Nephron (organoid): ENCODE measurements around the gene ZFYVE1.

Experiments used
- H3K27ac Mint-ChIP-seq, 3 experiments: 2 replicates each; pipeline ENCODE4 v1.8.0; 2020; ENCODE audit warnings: mixed read lengths in 3 of 3, mild to moderate bottlenecking in 2 of 3, moderate library complexity in 1 of 3
- H3K27me3 Mint-ChIP-seq: 2 replicates; pipeline ENCODE4 v1.8.0; 2021; ENCODE audit warnings: low read depth, mild to moderate bottlenecking, moderate library complexity, mixed read lengths
- H3K36me3 Mint-ChIP-seq: 2 replicates; pipeline ENCODE4 v1.8.0; 2020; ENCODE audit warnings: low read depth, mixed read lengths
- H3K4me1 Mint-ChIP-seq: 2 replicates; pipeline ENCODE4 v1.8.0; 2020; ENCODE audit warnings: mixed read lengths
- H3K4me3 Mint-ChIP-seq, 3 experiments: 2 replicates each; pipeline ENCODE4 v1.8.0; 2020; ENCODE audit warnings: mild to moderate bottlenecking in 3 of 3, mixed read lengths in 3 of 3, moderate library complexity in 2 of 3
- H3K9me3 Mint-ChIP-seq: 2 replicates; pipeline ENCODE4 v1.8.0; 2020; ENCODE audit warnings: mixed read lengths
- TF ChIP-seq, protein P1 (sequence below), 3 experiments: fragments of 200-600 bp; sonication (generic); IDR thresholded peaks; one replicate each; pipeline ENCODE4 v1.5.0; 2021; ENCODE audit warnings: antibody characterized with exemption in 3 of 3; ENCODE audit not compliant: unreplicated experiment in 3 of 3

The ZFYVE1 gene

GRCh38 chr14:72939630-72940029, 87.3 kb downstream of the ZFYVE1 start:
- no peaks in the 10 kb centered on the region for H3K9me3 Mint-ChIP-seq
- H3K4me1 Mint-ChIP-seq = peaks cover 6% of the 10 kb centered on the region
- no peaks in the 10 kb centered on the region for H3K27me3 Mint-ChIP-seq
- H3K36me3 Mint-ChIP-seq = peaks cover 30% of the 10 kb centered on the region
- no peak overlapping the region for H3K27ac Mint-ChIP-seq
- no peak overlapping the region for H3K4me3 Mint-ChIP-seq
- TF ChIP-seq, protein P1, sequence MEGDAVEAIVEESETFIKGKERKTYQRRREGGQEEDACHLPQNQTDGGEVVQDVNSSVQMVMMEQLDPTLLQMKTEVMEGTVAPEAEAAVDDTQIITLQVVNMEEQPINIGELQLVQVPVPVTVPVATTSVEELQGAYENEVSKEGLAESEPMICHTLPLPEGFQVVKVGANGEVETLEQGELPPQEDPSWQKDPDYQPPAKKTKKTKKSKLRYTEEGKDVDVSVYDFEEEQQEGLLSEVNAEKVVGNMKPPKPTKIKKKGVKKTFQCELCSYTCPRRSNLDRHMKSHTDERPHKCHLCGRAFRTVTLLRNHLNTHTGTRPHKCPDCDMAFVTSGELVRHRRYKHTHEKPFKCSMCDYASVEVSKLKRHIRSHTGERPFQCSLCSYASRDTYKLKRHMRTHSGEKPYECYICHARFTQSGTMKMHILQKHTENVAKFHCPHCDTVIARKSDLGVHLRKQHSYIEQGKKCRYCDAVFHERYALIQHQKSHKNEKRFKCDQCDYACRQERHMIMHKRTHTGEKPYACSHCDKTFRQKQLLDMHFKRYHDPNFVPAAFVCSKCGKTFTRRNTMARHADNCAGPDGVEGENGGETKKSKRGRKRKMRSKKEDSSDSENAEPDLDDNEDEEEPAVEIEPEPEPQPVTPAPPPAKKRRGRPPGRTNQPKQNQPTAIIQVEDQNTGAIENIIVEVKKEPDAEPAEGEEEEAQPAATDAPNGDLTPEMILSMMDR (IDR thresholded peaks at IDR 0.05; ENCODE audit: unreplicated experiment in 3 of 3) = no peak

- TF ChIP-seq, protein P1 (IDR thresholded peaks at IDR 0.05; ENCODE audit: unreplicated experiment in 3 of 3) = no peak
- H3K27me3 Mint-ChIP-seq = no peaks in the 10 kb centered on the region
- no peaks in the 10 kb centered on the region for H3K4me1 Mint-ChIP-seq
- no peak overlapping the region for H3K27ac Mint-ChIP-seq
- no peaks in the 10 kb centered on the region for H3K9me3 Mint-ChIP-seq
- peaks cover 2% of the 10 kb centered on the region for H3K36me3 Mint-ChIP-seq
- no peak overlapping the region for H3K4me3 Mint-ChIP-seq
These were observed 94.0 kb downstream of the ZFYVE1 start for GRCh38 chr14:72932893-72933292.

DNA sequence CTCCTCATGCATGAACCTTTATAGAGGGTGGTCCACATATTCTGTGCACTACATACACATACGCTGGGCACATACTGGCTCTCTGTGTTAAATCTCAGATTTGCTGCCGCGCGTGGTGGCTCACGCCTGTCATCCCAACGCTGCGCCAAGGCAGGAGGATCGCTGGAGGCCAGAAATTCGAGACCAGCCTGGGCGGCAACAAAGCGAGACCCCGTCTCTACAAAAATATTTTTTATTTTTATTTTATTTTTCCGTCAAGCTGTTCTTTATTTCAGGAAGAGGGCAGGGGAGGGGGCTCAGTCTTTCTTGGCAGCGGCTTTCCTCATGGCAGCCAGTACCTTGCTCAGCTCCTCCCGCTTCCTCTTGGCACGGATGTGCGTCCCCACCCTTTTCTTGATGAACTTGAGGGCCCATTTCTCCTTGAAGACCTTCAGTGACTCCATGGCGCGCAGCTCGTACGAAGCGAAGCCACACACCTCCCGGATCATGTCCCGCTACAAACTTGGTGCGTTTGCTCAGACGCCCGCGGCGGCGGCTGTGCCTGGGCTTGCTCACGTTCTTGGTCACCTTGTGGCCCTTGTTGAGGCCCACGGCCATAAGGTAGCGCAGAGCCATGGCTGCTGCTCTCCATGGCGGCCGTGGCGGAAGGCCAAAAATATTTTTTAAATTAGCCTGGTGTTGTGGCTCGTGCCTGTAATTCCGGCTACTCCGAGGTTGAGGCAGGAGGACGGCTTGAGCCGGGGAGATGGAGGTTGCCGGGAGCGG, 97.4 kb downstream of the ZFYVE1 start:
- H3K27me3 Mint-ChIP-seq = peaks cover 7% of the 10 kb centered on the region
- no peaks in the 10 kb centered on the region for H3K9me3 Mint-ChIP-seq
- peak overlapping the region in 1 of 3 experiments; percentile 27 for H3K4me3 Mint-ChIP-seq
- no peaks in the 10 kb centered on the region for H3K4me1 Mint-ChIP-seq
- no peak overlapping the region for H3K27ac Mint-ChIP-seq
- H3K36me3 Mint-ChIP-seq = no peaks in the 10 kb centered on the region
- TF ChIP-seq, protein P1 (IDR thresholded peaks at IDR 0.05; ENCODE audit: unreplicated experiment in 3 of 3) = no peak

DNA sequence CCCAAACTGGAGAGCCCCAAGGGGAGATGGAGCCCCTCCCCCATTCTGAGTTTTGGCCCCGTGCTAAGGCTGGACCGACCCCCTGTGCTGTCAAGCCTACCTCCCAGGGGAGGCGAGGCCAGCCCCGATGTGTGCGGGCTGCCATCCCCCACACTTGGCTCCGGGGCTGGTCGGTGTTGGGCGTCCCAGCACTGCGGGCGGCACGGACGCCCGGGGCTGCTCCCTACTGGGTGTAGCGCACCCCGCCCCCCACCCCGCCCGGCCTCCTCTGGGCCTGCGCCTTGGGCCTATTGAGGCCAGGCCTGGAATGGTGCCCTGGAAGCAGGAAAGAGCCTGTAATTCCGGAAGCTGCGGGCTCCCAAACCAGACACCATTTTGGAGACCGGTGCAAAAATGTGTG, 98.0 kb downstream of the ZFYVE1 start:
- H3K4me3 Mint-ChIP-seq = no peak overlapping the region
- H3K9me3 Mint-ChIP-seq = no peaks in the 10 kb centered on the region
- TF ChIP-seq, protein P1 (IDR thresholded peaks at IDR 0.05; ENCODE audit: unreplicated experiment in 3 of 3) = no peak
- no peaks in the 10 kb centered on the region for H3K4me1 Mint-ChIP-seq
- H3K27ac Mint-ChIP-seq = no peak overlapping the region
- no peaks in the 10 kb centered on the region for H3K36me3 Mint-ChIP-seq
- peaks cover 7% of the 10 kb centered on the region for H3K27me3 Mint-ChIP-seq

DNA sequence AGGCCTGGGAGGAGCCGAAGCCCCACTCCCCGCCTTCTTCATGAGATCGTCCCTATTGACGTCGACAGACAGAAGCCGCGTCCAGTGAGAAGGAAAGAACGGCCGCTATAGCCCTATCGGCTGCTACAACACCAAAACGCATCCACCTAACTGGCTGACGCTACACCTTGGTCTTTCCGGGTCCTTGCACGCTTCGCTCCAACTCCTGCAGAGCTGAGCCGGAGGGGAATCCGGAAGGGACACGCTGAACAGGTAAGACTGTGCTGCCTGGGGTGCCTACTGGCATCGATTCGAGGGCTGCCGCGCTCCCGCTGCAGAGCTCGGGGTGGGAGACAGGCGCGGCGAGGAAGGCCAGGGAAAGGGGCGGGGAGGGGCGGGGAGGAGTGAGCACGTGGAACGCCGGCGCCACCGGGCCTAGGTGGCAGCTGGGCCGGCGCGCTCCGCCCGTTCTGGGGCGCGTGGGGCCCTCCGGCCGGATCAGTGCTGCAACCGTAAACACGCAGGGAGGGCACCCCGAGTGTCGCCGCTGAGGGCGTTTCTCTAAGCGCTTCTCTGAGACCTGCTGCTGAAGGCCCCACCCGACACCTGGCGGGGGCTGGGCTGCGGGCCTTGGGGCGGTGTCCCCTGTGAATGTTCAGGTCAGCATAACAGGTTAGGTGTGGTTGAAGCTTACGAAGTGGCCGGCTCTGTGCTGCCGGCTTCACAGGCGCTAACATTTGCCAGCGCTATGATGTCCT, 100.4 kb downstream of the ZFYVE1 start, which contains the start of gene DCAF4:
Gene DCAF4, plus strand, starts transcription at position 173 of the 737 bp plus-strand sequence. CDS start 11,515 bp downstream, outside the sequence.
- no peaks in the 10 kb centered on the region for H3K36me3 Mint-ChIP-seq
- peak within 1 kb of the TSS; percentile 97 to 98 (median 97) for H3K4me3 Mint-ChIP-seq
- peaks cover 7% of the 10 kb centered on the region for H3K27me3 Mint-ChIP-seq
- H3K4me1 Mint-ChIP-seq = no peaks in the 10 kb centered on the region
- H3K27ac Mint-ChIP-seq = peak within 1 kb of the TSS; percentile 33 to 90 (median 88)
- H3K9me3 Mint-ChIP-seq = no peaks in the 10 kb centered on the region
- TF ChIP-seq, protein P1 (IDR thresholded peaks at IDR 0.05; ENCODE audit: unreplicated experiment in 3 of 3) = no peak
